Left lung (tissue), 10 donors: ENCODE measurements around the gene TCAP. TPM values are rescaled to one million over a fixed set of nuclear protein-coding genes. Genes with fewer than 3 reads are reported as not detected.

ENCODE experiments used
- ATAC-seq: fragments of 200-7000 bp; cut with Tn5 transposase; one replicate; pipeline ENCODE4 v1.9.1; 2020; ENCODE audit warnings: moderate library complexity
- DNase-seq, 4 donors: peaks; one replicate each; pipeline ENCODE4 v3.0.0-alpha.2; 2013 to 2020
- H3K27ac ChIP-seq, 2 donors: fragments of 200-600 bp; sonication (generic) in 1 of 2; one replicate each; pipeline versions ENCODE4 v1.5.0 to v1.8.0; 2020 to 2021
- H3K27me3 ChIP-seq, 2 donors: fragments of 200-600 bp; sonication (generic) in 1 of 2; one replicate each; pipeline versions ENCODE4 v1.5.0 to v1.8.0; 2020 to 2021
- H3K36me3 ChIP-seq, 2 donors: fragments of 200-600 bp; sonication (generic) in 1 of 2; one replicate each; pipeline versions ENCODE4 v1.5.0 to v1.8.0; 2020 to 2021
- H3K4me1 ChIP-seq, 2 donors: fragments of 200-600 bp; one replicate each; pipeline ENCODE4 v1.8.0; 2021
- H3K4me3 ChIP-seq, 2 donors: fragments of 200-600 bp; sonication (generic) in 1 of 2; one replicate each; pipeline versions ENCODE4 v1.5.0 to v1.8.0; 2020 to 2021; ENCODE audit warnings: mild to moderate bottlenecking in 1 of 2
- H3K9me3 ChIP-seq, 2 donors: fragments of 200-600 bp; sonication (generic) in 1 of 2; one replicate each; pipeline versions ENCODE4 v1.5.0 to v1.8.0; 2020 to 2021
- intact Hi-C, 2 donors: fragments of 100-400 bp; cut with DNase I; formaldehyde crosslinking; loops; one replicate each; pipeline versions ENCODE4 v1.11.2 to v1.14.2; 2022
- polyA plus RNA-seq, 6 donors: library from polyadenylated mRNA; unstranded; fragments of 120-200 nt; gene quantifications; one replicate each; pipeline ENCODE4 v1.2.1, GENCODE V29; 2013; ENCODE audit not compliant: insufficient read length in 6 of 6
- total RNA-seq, 2 donors: library from RNA; stranded (reverse); fragmentation: NEBNext Ultra II Directional; extraction: Animal tissue kit (Norgen Biotek cat#: 25700); gene quantifications; one replicate each; pipeline ENCODE4 v1.2.1, GENCODE V29; 2021
- TF ChIP-seq, protein P1 (sequence below), 2 donors: fragments of 200-600 bp; sonication (generic) in 1 of 2; IDR thresholded peaks; one replicate each; pipeline versions ENCODE4 v1.5.0 to v1.8.0; 2021; ENCODE audit warnings: antibody characterized with exemption in 2 of 2
- donor health status: DM: no; HTN: yes; CAD: no.
- donor health status: DM: no; HTN: no; CAD: no.

The TCAP gene
- total and polyA plus RNA-seq, 8 donors = 1.3 to 2.6 (median 1.8) TPM

GRCh38 chr17:39667262-39667944 lies 2.3 kb downstream of the TCAP start:
- Histone ChIP-seq H3K27me3 (peaks cover 29 to 79% of the 10 kb centered on the region in 2 donors), H3K4me3 (peak overlapping the region in 1 of 2 donors; percentile 37), H3K9me3 (no peaks in the 10 kb centered on the region), H3K4me1 (peaks cover 4 to 52% of the 10 kb centered on the region in 2 donors), H3K27ac (peak overlapping the region in 1 of 2 donors; percentile 23), H3K36me3 (peaks cover 0 to 7% of the 10 kb centered on the region in 2 donors)
- TF ChIP-seq, protein P1, sequence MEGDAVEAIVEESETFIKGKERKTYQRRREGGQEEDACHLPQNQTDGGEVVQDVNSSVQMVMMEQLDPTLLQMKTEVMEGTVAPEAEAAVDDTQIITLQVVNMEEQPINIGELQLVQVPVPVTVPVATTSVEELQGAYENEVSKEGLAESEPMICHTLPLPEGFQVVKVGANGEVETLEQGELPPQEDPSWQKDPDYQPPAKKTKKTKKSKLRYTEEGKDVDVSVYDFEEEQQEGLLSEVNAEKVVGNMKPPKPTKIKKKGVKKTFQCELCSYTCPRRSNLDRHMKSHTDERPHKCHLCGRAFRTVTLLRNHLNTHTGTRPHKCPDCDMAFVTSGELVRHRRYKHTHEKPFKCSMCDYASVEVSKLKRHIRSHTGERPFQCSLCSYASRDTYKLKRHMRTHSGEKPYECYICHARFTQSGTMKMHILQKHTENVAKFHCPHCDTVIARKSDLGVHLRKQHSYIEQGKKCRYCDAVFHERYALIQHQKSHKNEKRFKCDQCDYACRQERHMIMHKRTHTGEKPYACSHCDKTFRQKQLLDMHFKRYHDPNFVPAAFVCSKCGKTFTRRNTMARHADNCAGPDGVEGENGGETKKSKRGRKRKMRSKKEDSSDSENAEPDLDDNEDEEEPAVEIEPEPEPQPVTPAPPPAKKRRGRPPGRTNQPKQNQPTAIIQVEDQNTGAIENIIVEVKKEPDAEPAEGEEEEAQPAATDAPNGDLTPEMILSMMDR (IDR thresholded peaks at IDR 0.05) = no peak
- ATAC-seq = peak; percentile 27
- intact Hi-C loops = no loop called here
- peak in 1 of 4 donors; percentile 78 for DNase-seq

GRCh38 chr17:39667945-39668924 lies 3.1 kb downstream of the TCAP start, which contains the start of gene PNMT:
Gene PNMT, plus strand, starts transcription at chr17:39668453. Its CDS starts 23 bp downstream, at chr17:39668476.
- intact Hi-C loops = no loop called here
- Histone ChIP-seq H3K27ac (peak within 1 kb of the TSS in 1 of 2 donors; percentile 23), H3K4me3 (peak within 1 kb of the TSS; percentile 21 to 37), H3K36me3 (no peaks in the 10 kb centered on the region), H3K9me3 (no peaks in the 10 kb centered on the region), H3K27me3 (peaks cover 29 to 79% of the 10 kb centered on the region in 2 donors), H3K4me1 (peaks cover 3 to 44% of the 10 kb centered on the region in 2 donors)
- TF ChIP-seq, protein P1 (IDR thresholded peaks at IDR 0.05) = peak; percentile 41 to 67
- ATAC-seq (peak; percentile 65), DNase-seq (peak in 3 of 4 donors; percentile 70 to 91 (median 75))

DNA sequence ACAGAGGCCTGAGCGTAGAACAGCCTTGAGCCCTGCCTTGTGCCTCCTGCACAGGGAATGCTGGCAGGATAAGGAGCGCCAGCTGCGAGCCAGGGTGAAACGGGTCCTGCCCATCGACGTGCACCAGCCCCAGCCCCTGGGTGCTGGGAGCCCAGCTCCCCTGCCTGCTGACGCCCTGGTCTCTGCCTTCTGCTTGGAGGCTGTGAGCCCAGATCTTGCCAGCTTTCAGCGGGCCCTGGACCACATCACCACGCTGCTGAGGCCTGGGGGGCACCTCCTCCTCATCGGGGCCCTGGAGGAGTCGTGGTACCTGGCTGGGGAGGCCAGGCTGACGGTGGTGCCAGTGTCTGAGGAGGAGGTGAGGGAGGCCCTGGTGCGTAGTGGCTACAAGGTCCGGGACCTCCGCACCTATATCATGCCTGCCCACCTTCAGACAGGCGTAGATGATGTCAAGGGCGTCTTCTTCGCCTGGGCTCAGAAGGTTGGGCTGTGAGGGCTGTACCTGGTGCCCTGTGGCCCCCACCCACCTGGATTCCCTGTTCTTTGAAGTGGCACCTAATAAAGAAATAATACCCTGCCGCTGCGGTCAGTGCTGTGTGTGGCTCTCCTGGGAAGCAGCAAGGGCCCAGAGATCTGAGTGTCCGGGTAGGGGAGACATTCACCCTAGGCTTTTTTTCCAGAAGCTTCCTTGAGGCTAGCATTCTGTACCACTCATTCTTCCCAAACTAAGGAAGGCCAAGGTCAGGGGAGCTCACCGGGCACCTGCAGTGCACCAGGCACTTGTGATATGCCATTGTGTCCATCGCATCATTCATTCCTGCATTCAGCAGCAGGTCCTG lies 5.0 kb downstream of the TCAP start:
- TF ChIP-seq, protein P1 (IDR thresholded peaks at IDR 0.05) = no peak
- Histone ChIP-seq H3K9me3 (no peaks in the 10 kb centered on the region), H3K4me1 (peaks cover 4 to 32% of the 10 kb centered on the region in 2 donors), H3K36me3 (no peaks in the 10 kb centered on the region), H3K4me3 (no peak overlapping the region), H3K27me3 (peaks cover 29 to 72% of the 10 kb centered on the region in 2 donors), H3K27ac (no peak overlapping the region)
- ATAC-seq (no peak), DNase-seq (peak in 1 of 4 donors; percentile 71)
- intact Hi-C loops = no loop called here

GRCh38 chr17:39670746-39671145 lies 5.6 kb downstream of the TCAP start:
- Histone ChIP-seq H3K27me3 (peaks cover 29 to 66% of the 10 kb centered on the region in 2 donors), H3K36me3 (no peaks in the 10 kb centered on the region), H3K4me3 (no peak overlapping the region), H3K9me3 (no peaks in the 10 kb centered on the region), H3K4me1 (peaks cover 10 to 34% of the 10 kb centered on the region in 2 donors), H3K27ac (no peak overlapping the region)
- TF ChIP-seq, protein P1 (IDR thresholded peaks at IDR 0.05) = no peak
- intact Hi-C loops = no loop called here
- ATAC-seq (no peak), DNase-seq (peak in 1 of 4 donors; percentile 48)
